NCI-H345 treated with DMSO at 0.1 percent for 48 hours (cell line): ENCODE results near the gene SNX32.

ENCODE experiments used
- DNase-seq: peaks from one replicate; lab custom pipeline; 2025; ENCODE audit not compliant: unreplicated experiment; lab: John Stamatoyannopoulos, UW

The SNX32 gene

GRCh38 chr11:65865550-65866172 lies 31.9 kb downstream of the SNX32 start:
- DNase-seq, result no peak

DNA sequence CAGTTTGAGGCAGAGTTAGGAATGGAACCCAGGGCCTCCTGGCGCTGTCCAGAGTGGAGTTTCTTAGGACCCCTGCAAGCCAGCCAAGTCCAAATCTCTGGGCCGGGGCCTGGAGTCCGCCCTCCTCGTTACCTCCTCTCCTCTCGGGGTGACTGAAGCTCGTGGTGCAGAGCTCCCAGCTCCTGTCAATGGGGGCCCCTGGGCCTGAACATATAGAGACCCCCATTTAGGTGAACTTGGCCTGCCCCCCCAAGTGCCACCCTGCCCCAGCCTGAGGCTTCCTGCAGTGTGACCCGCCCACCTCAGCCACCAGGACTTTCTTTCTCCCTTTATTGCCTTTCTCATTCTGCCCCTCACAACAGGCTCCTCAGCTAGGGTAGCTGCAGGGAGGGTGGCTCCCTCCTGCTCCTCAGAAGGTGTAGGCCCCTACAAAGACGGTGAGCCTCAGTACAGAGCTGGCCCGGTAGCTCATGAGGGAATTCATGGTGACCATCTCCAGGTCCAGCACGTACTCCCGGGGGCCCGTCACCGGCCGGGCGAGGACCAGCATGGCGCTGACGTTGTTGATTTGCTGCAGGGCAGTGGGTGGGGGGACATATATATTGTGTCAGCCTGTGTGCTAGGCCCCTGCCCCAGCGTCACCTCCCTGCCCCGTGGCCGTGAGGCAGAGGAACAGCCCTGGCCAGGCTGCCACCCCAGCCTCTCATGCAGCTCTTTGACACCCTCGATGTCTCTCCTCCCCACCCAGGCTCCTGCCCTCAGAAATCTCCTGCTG lies 32.9 kb downstream of the SNX32 start:
- no peak for DNase-seq

DNA sequence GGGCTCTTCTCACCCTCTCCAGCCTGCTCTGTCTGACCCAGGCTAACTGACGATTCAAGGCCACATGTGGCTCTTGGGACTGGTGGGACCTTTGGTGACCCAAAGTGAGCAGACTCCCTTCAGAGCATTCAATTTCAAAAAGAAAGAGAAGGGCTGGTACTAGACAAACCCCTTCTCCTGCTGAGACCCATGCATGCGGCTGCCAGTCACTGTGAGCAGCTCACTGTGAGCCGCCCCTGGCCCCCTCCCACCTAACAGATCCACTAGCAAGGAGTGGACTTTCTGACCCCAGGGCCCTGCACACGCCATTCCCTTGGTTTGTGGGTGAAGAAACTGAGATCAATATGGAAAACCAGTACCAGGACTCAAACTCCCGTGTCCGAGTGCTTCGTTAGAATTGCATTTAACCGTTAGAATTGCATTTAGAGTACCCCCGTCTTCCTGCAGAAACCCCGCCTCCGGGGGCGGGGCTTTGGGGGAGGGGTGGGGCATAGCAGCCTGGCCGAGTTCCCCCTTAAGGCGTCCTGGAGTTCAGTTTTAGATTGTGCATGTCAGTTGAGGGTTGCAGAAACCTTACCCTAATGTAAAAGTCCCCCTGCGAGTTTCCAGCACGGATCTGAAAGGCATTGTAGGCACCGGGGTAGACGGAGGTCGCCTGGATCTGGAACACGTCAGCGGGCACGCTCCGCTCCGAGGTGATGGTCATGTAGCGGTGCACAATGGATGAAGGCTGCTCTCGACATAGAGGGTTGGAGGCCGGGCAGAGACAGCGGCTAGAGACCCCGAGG lies 33.7 kb downstream of the SNX32 start:
- DNase-seq, result no peak

GRCh38 chr11:65868076-65868667 lies 34.4 kb downstream of the SNX32 start:
- DNase-seq, result peak; percentile 7

- DNase-seq, result no peak
Observed at GRCh38 chr11:65868907-65869306, 35.1 kb downstream of the SNX32 start.

DNA sequence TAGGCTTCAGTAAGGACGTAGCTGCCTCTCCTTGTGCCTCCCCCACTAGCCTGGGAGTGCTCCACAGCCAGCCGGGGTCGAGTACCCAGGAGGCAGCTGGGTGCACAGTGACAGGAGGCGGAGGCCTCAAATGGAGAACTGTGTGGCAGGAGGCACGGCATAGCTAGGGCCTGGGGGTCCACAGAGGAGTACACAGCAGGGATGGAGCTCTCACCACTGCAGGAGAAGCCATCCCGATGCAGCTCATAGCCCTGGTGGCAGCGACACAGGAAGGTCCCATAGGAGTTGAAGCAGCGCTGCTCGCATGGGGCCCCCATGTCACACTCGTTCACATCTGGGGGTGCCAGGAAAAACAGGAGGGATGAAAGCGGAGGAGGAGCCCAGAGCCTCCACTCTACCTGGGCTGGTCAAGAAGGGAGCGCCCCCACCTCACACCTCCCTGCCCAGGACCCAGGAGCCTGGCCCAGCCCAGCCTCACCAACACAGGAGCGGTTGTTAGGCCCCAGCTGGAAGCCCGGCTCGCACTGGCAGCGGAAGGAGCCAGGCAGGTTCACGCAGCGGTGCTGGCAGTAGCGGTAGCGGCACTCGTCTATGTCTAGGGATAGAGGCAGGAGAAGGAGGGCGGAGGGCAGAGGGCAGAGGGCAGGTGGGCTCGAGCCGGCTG lies 36.0 kb downstream of the SNX32 start:
- DNase-seq, result no peak

DNA sequence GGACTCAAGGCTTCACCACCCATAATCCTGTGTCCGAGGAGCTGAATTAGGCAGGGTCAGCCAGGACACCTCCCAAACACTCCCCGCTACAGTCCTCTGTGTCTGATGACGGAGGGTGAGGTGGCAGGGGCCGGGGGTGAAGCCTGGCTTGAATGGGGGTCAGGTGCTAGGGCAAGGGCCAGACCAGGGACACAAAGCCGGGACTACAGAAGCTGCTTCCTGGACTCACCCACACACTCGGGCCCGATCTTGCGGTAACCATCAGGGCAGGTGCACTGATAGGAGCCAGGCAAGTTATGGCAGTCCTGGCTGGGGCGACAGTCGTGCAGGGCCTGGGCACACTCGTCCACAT lies 36.5 kb downstream of the SNX32 start:
- no peak for DNase-seq

DNA sequence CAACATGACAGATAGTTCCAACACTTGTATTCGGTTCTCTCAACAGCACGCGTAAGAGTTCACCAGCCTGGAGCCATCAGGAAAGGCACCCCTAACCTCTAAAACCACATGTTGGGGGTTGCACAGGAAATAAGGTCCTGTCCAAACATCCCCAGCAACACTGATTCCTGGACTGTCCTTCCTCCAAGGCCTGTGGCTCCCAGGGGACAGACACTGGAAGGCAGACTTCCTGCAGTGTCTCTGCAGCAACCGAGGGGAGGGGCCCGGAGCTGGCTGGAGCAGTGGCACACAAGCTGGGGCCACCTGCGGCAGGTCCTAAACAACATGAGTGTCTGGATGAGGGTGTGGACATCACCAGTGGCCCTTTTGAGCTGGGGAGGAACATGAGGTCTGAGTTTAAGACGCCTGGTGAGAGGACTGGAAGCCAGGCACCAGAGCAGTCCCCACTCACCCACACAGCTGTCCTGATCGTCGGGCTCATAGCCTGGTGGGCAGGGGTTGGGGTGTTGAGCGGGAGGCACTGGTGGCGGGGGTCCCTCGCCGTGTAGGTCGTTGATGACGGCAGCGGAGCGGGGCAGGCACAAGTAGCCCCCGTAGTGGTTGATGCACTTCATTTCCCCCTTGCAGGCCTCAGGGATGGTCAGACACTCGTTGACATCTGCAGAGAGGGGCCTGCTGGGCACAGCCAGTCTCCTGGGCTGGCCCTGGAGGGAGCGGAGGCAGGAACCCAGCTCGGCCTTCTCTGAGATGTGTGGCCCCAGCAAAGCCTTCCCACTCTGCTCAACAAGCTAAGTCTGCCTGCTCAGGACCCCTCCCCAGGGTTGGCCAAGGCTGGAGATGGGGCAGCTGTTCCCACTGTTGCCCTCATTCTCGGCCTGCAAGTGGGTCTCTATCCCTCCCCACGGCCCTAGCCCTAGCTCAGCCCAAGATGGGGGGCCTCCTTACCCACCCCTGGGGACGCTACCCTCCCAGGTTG lies 37.2 kb downstream of the SNX32 start:
- DNase-seq, result peak; percentile 14

GRCh38 chr11:65871811-65872548 lies 38.2 kb downstream of the SNX32 start:
- no peak for DNase-seq

GRCh38 chr11:65872586-65873317 lies 39.0 kb downstream of the SNX32 start, which contains the start of gene EFEMP2:
Gene EFEMP2 (minus strand): TSS chr11:65872800. CDS start chr11:65872354, 446 bp downstream.
- no peak for DNase-seq

DNA sequence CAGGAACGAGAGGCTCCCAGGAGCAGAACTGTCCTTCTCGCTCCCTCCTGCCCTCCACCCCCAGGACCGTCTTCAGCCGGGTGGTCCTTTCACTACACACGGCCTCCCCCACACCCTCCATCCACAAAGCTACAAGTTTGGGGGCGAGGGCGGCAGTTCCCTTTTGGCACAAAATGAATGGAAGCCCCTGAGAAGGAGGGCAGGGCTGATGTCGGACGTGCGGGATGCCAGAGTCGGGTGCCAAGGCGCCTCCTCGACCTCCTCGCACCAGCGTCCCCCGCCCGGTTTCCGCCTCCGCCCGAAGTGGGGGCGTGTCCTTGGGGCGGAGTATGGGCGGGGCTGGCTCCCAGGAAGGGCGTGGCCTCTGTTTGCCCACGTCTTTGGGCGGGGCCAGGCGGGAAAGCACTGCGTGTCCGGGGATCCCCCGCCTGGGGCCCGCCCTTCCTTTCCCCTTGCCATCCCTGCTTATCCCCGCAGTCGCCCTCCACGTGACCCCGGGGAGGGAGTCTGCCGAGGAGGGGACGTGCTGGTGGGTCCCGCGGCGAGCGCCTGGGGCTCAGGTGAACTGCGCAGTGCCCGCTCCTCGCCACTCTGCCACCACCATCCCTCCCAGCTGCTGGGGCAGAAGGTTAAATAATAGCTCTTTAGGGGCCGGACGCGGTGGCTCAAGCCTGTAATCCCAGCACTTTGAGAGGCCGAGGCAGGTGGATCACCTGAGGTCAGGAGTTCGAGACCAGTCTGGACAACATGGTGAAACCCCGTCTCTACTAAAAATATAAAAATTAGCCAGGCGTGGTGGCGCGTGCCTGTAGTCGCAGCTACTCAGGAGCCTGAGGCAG lies 39.8 kb downstream of the SNX32 start:
- peak; percentile 82 for DNase-seq

- DNase-seq, result no peak
Observed at GRCh38 chr11:65879617-65880016, 45.9 kb downstream of the SNX32 start, which contains the start of gene CTSW. Gene CTSW (plus strand): TSS chr11:65879837. CDS start chr11:65879855, 18 bp downstream.

DNA sequence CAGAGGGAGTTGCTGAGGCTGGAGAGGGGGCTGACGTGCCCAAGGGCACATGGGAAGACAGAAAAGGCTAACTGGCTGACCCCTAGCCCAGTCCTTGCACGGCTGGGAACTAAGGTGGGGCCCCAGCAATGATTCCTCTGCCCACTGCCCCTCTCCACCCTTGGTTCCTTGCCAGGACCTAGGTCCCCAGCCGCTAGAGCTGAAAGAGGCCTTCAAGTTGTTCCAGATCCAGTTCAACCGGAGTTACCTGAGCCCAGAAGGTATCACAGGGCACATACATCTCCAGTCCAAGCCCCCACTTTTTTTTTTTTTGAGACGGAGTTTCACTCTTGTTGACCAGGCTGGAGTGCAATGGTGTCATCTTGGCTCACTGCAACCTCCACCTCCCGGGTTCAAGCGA lies 46.3 kb downstream of the SNX32 start:
- DNase-seq, result no peak

DNA sequence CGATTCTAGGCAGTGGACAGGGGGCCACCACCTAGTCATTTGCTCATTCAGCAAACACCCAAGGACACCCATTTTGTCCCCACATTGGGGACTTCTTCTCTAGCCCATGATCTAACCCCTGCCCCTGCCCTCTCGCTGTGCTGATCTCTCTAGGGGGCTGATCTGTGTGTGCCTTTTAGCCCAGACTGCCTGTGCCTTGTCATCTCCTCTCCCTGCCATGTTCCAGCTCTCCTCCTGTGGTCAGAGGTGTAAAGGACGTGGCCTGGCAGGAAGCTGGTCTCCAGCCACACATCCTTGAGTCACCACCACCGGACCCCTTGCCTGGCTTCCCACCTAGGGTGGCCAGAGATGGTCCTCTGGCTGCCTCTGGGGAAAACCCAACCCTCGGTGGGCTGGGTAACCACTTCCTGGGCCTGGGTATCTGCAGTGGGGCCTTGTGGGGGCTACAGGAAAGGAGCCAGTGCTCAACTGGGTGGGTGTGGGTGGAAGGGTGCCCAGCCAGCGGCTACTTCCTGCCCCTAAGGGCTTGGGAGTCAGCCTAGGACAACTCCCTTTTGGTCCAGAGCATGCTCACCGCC lies 47.2 kb downstream of the SNX32 start:
- no peak for DNase-seq

GRCh38 chr11:65882120-65883057 lies 48.6 kb downstream of the SNX32 start:
- DNase-seq, result no peak
